A673 (cell line): ENCODE data around the gene FAM240B. TPM values are rescaled to one million over a fixed set of nuclear protein-coding genes. Genes with fewer than 3 reads are reported as not detected.

ENCODE experiments used
- BruUV-seq: library from RNA; stranded (reverse); fragments of 400-500 nt; replicated peaks from 2 replicates; lab custom pipeline; 2021; lab: Mats Ljungman, UMichigan
- CTCF ChIA-PET: fragments of 300-600 bp; sonication (Branson Sonifier 250); formaldehyde crosslinking; loops from one replicate; lab custom pipeline; 2022; ENCODE audit warnings: antibody characterized with exemption; lab: Charles Lee
- POLR2A ChIA-PET: fragments of 300-600 bp; sonication (Branson Sonifier 250); formaldehyde crosslinking; loops from one replicate; lab custom pipeline; 2022; ENCODE audit warnings: antibody characterized with exemption; ENCODE audit not compliant: low non-redundant PET; lab: Charles Lee
- DNase-seq: peaks from one replicate; pipeline ENCODE4 v3.0.0-alpha.2; 2015; ENCODE audit warnings: low spot score
- H3K27ac ChIP-seq: fragments of 200-600 bp; sonication (generic); 2 replicates; pipeline ENCODE4 v1.5.1; 2016; ENCODE audit warnings: mixed run types, low read depth, mild to moderate bottlenecking, mixed read lengths, antibody characterized with exemption, low read length; ENCODE audit not compliant: poor library complexity, severe bottlenecking
- H3K27me3 ChIP-seq: fragments of 200-600 bp; sonication (generic); replicated peaks from 2 replicates; pipeline ENCODE4 v1.6.1; 2017; ENCODE audit warnings: mixed run types, low read depth, mild to moderate bottlenecking, mixed read lengths, antibody characterized with exemption, low read length; ENCODE audit not compliant: insufficient read depth, poor library complexity
- H3K36me3 ChIP-seq: fragments of 200-600 bp; sonication (generic); 2 replicates; pipeline ENCODE4 v1.6.1; 2016; ENCODE audit warnings: mixed run types, mild to moderate bottlenecking, mixed read lengths, antibody characterized with exemption, low read length; ENCODE audit not compliant: insufficient read depth, poor library complexity, severe bottlenecking
- H3K4me1 ChIP-seq: fragments of 200-600 bp; sonication (generic); 2 replicates; pipeline ENCODE4 v1.6.1; 2017; ENCODE audit warnings: mixed run types, mild to moderate bottlenecking, mixed read lengths, antibody characterized with exemption, low read length; ENCODE audit not compliant: insufficient read depth, poor library complexity, severe bottlenecking
- H3K4me3 ChIP-seq: fragments of 200-600 bp; sonication (generic); 2 replicates; pipeline ENCODE4 v1.5.1; 2016; ENCODE audit warnings: low read depth, mixed run types, mild to moderate bottlenecking, mixed read lengths, low read length; ENCODE audit not compliant: poor library complexity, severe bottlenecking
- H3K9me3 ChIP-seq: fragments of 200-600 bp; sonication (generic); 2 replicates; pipeline ENCODE4 v1.6.1; 2016; ENCODE audit warnings: mixed run types, low read depth, mild to moderate bottlenecking, mixed read lengths, antibody characterized with exemption, low read length; ENCODE audit not compliant: poor library complexity, severe bottlenecking
- EZH2 ChIP-seq: fragments of 200-600 bp; sonication (generic); IDR thresholded peaks from 2 replicates; pipeline ENCODE4 v1.6.1; 2017; ENCODE audit warnings: borderline replicate concordance, low read depth, mild to moderate bottlenecking, mixed read lengths, antibody characterized with exemption, low read length; ENCODE audit not compliant: poor library complexity, severe bottlenecking
- intact Hi-C: fragments of 100-400 bp; cut with micrococcal nuclease; formaldehyde crosslinking; loops from one replicate; pipeline ENCODE4 v1.10.0; 2022; ENCODE audit not compliant: unreplicated experiment
- total RNA-seq: library from RNA; stranded (reverse); gene quantifications from 2 replicates; pipeline ENCODE4 v1.2.3, GENCODE V29; 2021
- TF ChIP-seq, protein P1 (sequence below): fragments of 300-800, 200-600 bp; sonication (generic); conservative IDR thresholded peaks from 2 replicates; pipeline ENCODE4 v1.5.1; 2017; ENCODE audit warnings: low read depth, mild to moderate bottlenecking, antibody characterized with exemption, low read length, moderate library complexity, mixed read lengths

Gene FAM240B
- total RNA-seq, 1 experiment from 2014 or later = not detected

DNA sequence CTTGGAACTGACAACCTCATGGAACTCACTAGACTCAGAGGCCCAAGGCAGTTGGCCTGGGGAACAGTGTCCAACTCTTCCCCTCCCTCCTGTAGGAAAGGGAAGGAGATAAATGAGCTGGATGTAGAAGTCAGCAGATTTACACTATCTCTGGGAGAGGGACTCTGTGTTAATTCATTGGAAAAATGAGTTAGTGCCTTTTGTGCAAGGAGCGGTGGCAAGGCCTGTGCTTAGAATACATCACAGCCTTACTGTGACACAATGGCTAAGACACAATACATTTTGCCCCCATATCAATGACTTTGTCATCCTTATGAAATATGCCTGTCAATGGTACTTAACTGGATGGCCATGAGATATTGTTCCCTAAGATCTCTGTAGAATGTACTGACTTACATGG lies 28.0 kb upstream of the FAM240B start:
- Histone ChIP-seq H3K9me3 (no peaks in the 10 kb centered on the region), H3K4me3 (no peak overlapping the region), H3K36me3 (no peaks in the 10 kb centered on the region), H3K27me3 (no peaks in the 10 kb centered on the region), H3K27ac (no peak overlapping the region), H3K4me1 (no peaks in the 10 kb centered on the region)
- TF ChIP-seq EZH2 = no peak
- TF ChIP-seq, protein P1, sequence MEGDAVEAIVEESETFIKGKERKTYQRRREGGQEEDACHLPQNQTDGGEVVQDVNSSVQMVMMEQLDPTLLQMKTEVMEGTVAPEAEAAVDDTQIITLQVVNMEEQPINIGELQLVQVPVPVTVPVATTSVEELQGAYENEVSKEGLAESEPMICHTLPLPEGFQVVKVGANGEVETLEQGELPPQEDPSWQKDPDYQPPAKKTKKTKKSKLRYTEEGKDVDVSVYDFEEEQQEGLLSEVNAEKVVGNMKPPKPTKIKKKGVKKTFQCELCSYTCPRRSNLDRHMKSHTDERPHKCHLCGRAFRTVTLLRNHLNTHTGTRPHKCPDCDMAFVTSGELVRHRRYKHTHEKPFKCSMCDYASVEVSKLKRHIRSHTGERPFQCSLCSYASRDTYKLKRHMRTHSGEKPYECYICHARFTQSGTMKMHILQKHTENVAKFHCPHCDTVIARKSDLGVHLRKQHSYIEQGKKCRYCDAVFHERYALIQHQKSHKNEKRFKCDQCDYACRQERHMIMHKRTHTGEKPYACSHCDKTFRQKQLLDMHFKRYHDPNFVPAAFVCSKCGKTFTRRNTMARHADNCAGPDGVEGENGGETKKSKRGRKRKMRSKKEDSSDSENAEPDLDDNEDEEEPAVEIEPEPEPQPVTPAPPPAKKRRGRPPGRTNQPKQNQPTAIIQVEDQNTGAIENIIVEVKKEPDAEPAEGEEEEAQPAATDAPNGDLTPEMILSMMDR = no peak
- POLR2A ChIA-PET = no interaction called here
- no TSS peak for BruUV-seq
- intact Hi-C loops = no loop called here
- CTCF ChIA-PET = no interaction called here
- no peak for DNase-seq

DNA sequence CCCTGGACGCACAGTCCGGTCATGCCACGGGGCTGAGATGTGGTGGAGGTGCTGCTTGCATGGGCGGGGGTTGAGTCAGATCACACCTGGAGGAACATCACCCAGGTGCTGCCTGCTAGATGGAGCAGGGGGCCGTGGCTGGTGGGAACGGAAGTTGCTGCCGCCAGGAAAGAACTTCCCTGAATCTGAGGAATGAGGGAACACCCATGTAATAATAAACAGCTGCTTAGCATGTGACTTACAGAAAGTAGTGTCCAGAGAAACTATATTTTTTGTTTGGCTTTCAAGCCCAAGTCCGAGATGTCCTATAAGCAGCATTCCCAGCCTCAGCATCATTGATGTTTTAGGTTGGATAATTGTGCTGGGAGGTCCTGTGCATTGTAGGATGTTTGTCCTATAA lies 27.1 kb upstream of the FAM240B start:
- no peaks in the 10 kb centered on the region for H3K4me1 ChIP-seq
- H3K36me3 ChIP-seq = no peaks in the 10 kb centered on the region
- ChIA-PET CTCF (no interaction called here), POLR2A (no interaction called here)
- intact Hi-C loops = no loop called here
- no peak for DNase-seq
- TF ChIP-seq, protein P1 = no peak
- TF ChIP-seq EZH2 = no peak
- H3K4me3 ChIP-seq = no peak overlapping the region
- no peaks in the 10 kb centered on the region for H3K27me3 ChIP-seq
- no TSS peak for BruUV-seq
- H3K27ac ChIP-seq = no peak overlapping the region
- no peaks in the 10 kb centered on the region for H3K9me3 ChIP-seq

DNA sequence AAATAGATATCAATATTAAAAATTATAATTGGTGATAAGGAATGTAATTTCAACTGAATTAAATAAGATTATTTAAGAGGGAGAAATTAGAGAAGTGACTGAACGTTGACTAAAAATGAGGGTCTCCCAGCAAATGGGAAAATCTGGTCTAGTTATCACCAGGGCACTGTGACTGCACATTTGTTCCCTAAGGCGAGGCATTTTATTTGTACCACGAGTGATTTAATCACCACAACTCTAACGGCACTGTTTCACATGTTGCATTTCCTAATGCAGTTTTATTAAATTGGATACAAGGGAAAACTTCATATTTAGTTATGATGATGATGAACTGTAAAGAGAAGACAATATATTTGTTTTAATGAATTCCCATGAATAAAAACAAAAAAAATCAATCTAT lies 26.4 kb upstream of the FAM240B start:
- no peak for DNase-seq
- intact Hi-C loops = no loop called here
- CTCF ChIA-PET = no interaction called here
- POLR2A ChIA-PET = no interaction called here
- no peak overlapping the region for H3K4me3 ChIP-seq
- no peaks in the 10 kb centered on the region for H3K27me3 ChIP-seq
- no peak for TF ChIP-seq EZH2
- TF ChIP-seq, protein P1 = no peak
- H3K9me3 ChIP-seq = no peaks in the 10 kb centered on the region
- no peaks in the 10 kb centered on the region for H3K4me1 ChIP-seq
- H3K27ac ChIP-seq = no peak overlapping the region
- H3K36me3 ChIP-seq = no peaks in the 10 kb centered on the region
- BruUV-seq = no TSS peak
